ENCODE results near the gene DLGAP3.
"Not testable (repeated sequence)": the region's sequence is repeated elsewhere in the genome, so short reads cannot be mapped to it uniquely, and the experiment has no call there.

Gene DLGAP3

DNA sequence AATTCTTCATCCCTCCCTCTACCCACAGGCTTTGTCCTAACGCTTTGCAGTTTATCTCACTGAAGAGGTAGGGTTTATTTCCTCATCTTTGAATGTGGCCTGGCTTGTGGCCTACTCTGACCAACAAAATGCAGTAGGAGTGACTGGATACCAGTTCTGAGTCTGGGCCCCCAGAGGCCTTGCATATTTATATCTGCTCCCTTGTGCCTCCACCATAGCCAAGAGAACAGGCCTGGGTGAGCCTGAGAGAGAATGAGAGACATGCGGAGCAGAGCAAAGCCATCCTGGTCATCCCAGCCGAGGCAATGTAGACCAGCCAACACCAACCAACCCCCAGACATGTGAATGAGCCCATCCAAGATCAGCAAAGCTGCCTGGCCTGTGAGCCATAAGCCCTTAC is 100.2 kb downstream of the DLGAP3 start:
- no peak for DNase-seq (ENCODE audit: low read depth)

DNA sequence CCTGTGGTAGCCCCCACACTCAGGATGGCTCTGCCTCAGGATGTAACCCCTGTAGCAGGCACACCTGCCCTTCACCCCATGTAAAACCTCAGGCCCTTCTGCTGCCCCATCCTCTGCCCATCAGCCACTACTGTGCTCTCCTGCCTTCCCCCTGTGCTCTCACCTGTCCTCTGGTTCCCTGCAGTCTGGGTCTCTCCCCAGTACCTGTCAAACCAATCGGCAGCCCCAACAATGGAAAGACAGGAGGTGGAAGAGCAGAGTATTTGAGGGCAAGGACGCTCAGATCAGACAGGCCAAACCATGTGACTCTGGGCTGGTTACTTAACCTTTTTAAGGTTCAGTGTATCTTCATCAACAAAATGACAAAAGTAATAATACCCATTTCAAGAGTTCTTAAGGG is 100.8 kb downstream of the DLGAP3 start:
- no peak for DNase-seq (ENCODE audit: low read depth)

- DNase-seq (ENCODE audit: low read depth) = no peak
These were observed 102.0 kb downstream of the DLGAP3 start for GRCh38 chr1:34827341-34827941.

DNA sequence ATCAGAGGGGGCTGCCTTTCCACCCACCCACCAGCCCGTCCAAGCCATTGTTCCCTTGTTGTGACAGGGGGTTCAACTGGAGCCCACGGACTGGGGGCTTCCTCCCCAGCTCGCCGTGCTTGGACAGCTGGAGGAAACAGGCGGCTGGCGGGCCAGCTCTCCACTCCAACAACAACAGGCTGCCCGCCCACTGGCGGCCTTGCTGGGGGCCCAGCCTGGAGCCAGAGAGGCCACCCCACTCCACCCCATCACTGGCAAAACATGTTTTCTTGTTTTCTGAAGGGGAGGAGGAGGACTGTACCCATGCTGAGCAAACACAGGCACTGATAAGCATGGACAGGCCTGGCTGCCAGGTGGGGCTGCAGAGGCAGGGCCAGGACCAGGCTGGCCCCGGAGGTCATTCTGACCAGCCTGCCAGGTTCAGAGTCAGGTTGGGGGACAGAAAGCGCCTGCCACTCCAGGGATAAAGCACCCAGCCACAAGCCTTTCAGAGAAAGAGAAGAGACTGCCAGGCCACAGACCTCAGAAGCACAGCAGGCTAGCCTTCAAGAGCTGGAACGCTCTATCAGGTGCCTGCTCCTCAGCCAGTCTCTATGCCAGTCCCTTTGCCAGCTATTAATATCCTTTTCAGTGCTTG is 103.9 kb downstream of the DLGAP3 start:
- DNase-seq (ENCODE audit: low read depth) = no peak

DNA sequence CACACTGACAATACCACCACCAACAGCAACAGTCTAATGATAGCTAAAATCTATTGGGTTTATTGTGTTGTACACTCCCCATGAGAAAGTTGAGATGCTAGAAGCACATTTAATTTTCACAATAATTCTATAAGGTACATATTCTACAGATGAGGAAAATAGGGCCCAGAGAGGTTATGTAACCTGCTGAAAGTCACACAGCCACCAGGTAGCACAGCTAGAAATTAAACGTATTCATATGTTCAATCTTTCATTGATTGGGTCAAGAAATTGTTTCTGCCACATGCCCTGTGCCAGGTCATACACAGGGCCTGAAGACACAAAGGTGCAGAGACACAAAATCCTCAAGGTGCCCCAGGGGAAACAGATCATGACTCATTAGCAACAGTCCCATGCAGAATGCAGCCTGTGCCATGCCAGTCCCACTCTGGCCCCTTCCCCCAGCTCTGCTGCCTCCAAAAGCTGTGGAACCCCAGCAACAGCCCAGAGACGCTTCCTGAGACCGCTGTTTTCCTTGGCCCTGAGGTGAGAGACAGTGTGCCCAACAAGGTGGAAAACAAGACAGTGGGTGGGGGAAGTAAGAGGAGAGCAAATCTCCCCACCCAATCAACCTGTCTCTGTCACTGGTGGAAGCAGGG is 104.5 kb downstream of the DLGAP3 start:
- DNase-seq (ENCODE audit: low read depth) = no peak

DNA sequence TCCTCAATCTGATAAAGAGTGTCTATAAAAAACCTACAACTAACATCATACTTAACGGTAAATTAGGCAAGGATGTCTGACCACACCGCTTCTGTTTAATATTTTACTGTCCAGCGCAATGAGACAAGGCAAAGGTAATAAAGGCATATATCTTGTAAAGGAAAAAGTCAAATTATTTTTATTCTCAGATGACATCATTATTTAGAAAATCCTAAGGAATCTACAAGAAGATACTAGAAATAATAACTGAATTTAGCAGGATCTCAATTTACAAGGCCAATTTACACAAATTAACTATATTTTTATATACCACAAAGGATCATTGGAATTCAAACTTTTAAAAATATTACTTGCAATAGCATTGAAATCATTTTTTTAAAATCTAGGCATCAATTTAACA is 107.2 kb downstream of the DLGAP3 start:
- no peak for DNase-seq (ENCODE audit: low read depth)

- not testable (repeated sequence) for DNase-seq (ENCODE audit: low read depth)
These were observed 110.6 kb downstream of the DLGAP3 start for GRCh38 chr1:34818862-34819261.

GRCh38 chr1:34816778-34817177 is 112.7 kb downstream of the DLGAP3 start:
- DNase-seq (ENCODE audit: low read depth) = no peak

- no peak for DNase-seq (ENCODE audit: low read depth)
These were observed 113.1 kb downstream of the DLGAP3 start for GRCh38 chr1:34816332-34816731.
